Measurements from ENCODE around the gene PPID.
"Not testable (repeated sequence)": the region's sequence is repeated elsewhere in the genome, so short reads cannot be mapped to it uniquely, and the experiment has no call there.

PPID gene

GRCh38 chr4:158729716-158730559 is 6.7 kb upstream of the PPID start:
- DNase-seq = peak; percentile 25

GRCh38 chr4:158728236-158728635 is 5.0 kb upstream of the PPID start:
- DNase-seq = no peak

GRCh38 chr4:158726633-158727032 is 3.4 kb upstream of the PPID start:
- no peak for DNase-seq

- DNase-seq = no peak
Measured at GRCh38 chr4:158724637-158725036, 1.4 kb upstream of the PPID start.

GRCh38 chr4:158722291-158722916 is 792 bp downstream of the PPID start:
- no peak for DNase-seq

- DNase-seq = no peak
Measured at GRCh38 chr4:158721680-158722079, 1.5 kb downstream of the PPID start.

- no peak for DNase-seq
Measured at GRCh38 chr4:158715802-158716201, 7.4 kb downstream of the PPID start.

GRCh38 chr4:158714937-158715336 is 8.3 kb downstream of the PPID start:
- DNase-seq = no peak

- DNase-seq = not testable (repeated sequence)
Measured at GRCh38 chr4:158712622-158713021, 10.6 kb downstream of the PPID start.

- no peak for DNase-seq
Measured at GRCh38 chr4:158710814-158711213, 12.4 kb downstream of the PPID start.

GRCh38 chr4:158704274-158704673 is 18.9 kb downstream of the PPID start:
- no peak for DNase-seq

GRCh38 chr4:158688813-158689212 is 34.4 kb downstream of the PPID start:
- no peak for DNase-seq

GRCh38 chr4:158682066-158682465 is 41.1 kb downstream of the PPID start:
- no peak for DNase-seq

GRCh38 chr4:158681629-158682028 is 41.6 kb downstream of the PPID start:
- DNase-seq = no peak

GRCh38 chr4:158678767-158679166 is 44.4 kb downstream of the PPID start:
- no peak for DNase-seq

GRCh38 chr4:158676076-158676475 is 47.1 kb downstream of the PPID start:
- DNase-seq = no peak

GRCh38 chr4:158673633-158674032 is 49.6 kb downstream of the PPID start:
- no peak for DNase-seq

- peak; percentile 98 for DNase-seq
Measured at GRCh38 chr4:158671915-158672806, 51.0 kb downstream of the PPID start, which contains the start of gene ETFDH. Gene ETFDH, plus strand, starts transcription at chr4:158672296. Its CDS starts 161 bp downstream, at chr4:158672457.

GRCh38 chr4:158671665-158671914 is 51.6 kb downstream of the PPID start, which contains the start of gene C4orf46:
Gene C4orf46, minus strand, starts transcription at chr4:158671887. Its CDS starts 86 bp downstream, at chr4:158671801.
- DNase-seq = no peak

- peak; percentile 19 for DNase-seq
Measured at GRCh38 chr4:158670975-158671664, 52.1 kb downstream of the PPID start.

GRCh38 chr4:158669310-158669709 is 53.9 kb downstream of the PPID start:
- DNase-seq = no peak

GRCh38 chr4:158667651-158668198 is 55.5 kb downstream of the PPID start:
- DNase-seq = no peak

GRCh38 chr4:158666892-158667291 is 56.3 kb downstream of the PPID start:
- DNase-seq = no peak

Measured in activated effector memory CD4-positive, alpha-beta T cell treated with Interleukin-2 at 50 U/mL for 16 hours (primary cell).